ENCODE data around the gene TSFM. TPM values are rescaled to one million over a fixed set of nuclear protein-coding genes. Genes with fewer than 3 reads are reported as not detected.

The TSFM gene
- total RNA-seq, 1 experiment from 2014 or later = 48.7 TPM

- ATAC-seq = no peak
- TF ChIP-seq USF2 (CRISPR knock-in tag; IDR thresholded peaks at IDR 0.05) = no peak
- no peak for TF ChIP-seq PREB (CRISPR knock-in tag; IDR thresholded peaks at IDR 0.05; ENCODE audit: borderline replicate concordance)
- TF ChIP-seq ZNF138 (CRISPR knock-in tag; conservative IDR thresholded peaks at IDR 0.05) = no peak
- no peak for TF ChIP-seq ZNF396 (CRISPR knock-in tag; IDR thresholded peaks at IDR 0.05; ENCODE audit: borderline replicate concordance)
- no peak for TF ChIP-seq FOXP4 (CRISPR knock-in tag; IDR thresholded peaks at IDR 0.05)
- no peak for TF ChIP-seq ESRRA (CRISPR knock-in tag; IDR thresholded peaks at IDR 0.05; ENCODE audit: borderline replicate concordance)
- TF ChIP-seq SMAD4 (CRISPR knock-in tag; IDR thresholded peaks at IDR 0.05) = no peak
- no peak for TF ChIP-seq ZBTB21 (CRISPR knock-in tag; IDR thresholded peaks at IDR 0.05; ENCODE audit: borderline replicate concordance)
- no peak for TF ChIP-seq ERG (CRISPR knock-in tag; IDR thresholded peaks at IDR 0.05)
- TF ChIP-seq ZNF671 (CRISPR knock-in tag; IDR thresholded peaks at IDR 0.05) = no peak
- TF ChIP-seq OVOL2 (CRISPR knock-in tag; IDR thresholded peaks at IDR 0.05; ENCODE audit: borderline replicate concordance) = no peak
- no peak for TF ChIP-seq NFYB (CRISPR knock-in tag; conservative IDR thresholded peaks at IDR 0.05; ENCODE audit: low read depth)
- TF ChIP-seq TEAD1 (CRISPR knock-in tag; IDR thresholded peaks at IDR 0.05) = no peak
- TF ChIP-seq ZNF416 (CRISPR knock-in tag; IDR thresholded peaks at IDR 0.05) = no peak
- no peak for TF ChIP-seq ATF6 (CRISPR knock-in tag; IDR thresholded peaks at IDR 0.05)
- no peak for TF ChIP-seq ZNF317 (CRISPR knock-in tag; IDR thresholded peaks at IDR 0.05; ENCODE audit: borderline replicate concordance, low read depth)
- POLR2A ChIA-PET = no interaction called here
- Mint-ChIP-seq H3K4me1 (peaks cover 6% of the 10 kb centered on the region; the same call in 1 of the 2 replicates), H3K27ac (no peak overlapping the region), H3K9me3 (no peaks in the 10 kb centered on the region), H3K36me3 (no peaks in the 10 kb centered on the region), H3K27me3 (ENCODE audit: low read depth) (peaks cover 16% of the 10 kb centered on the region), H3K4me3 (no peak overlapping the region)
- DNase-seq (ENCODE audit: low spot score) = no peak
- CTCF ChIA-PET = interaction anchor here (1.7 kb wide), 1 partner anchor 27 kb away, joined by 5 read pairs; no protein-coding TSS in a partner anchor
Observed at GRCh38 chr12:57776247-57776587, 6.4 kb upstream of the TSFM start.

- DNase-seq (ENCODE audit: low spot score) (no peak), ATAC-seq (no peak)
- Mint-ChIP-seq H3K27ac (no peak overlapping the region), H3K9me3 (no peaks in the 10 kb centered on the region), H3K27me3 (ENCODE audit: low read depth) (peaks cover 16% of the 10 kb centered on the region), H3K36me3 (no peaks in the 10 kb centered on the region), H3K4me3 (no peak overlapping the region), H3K4me1 (peaks cover 2% of the 10 kb centered on the region; the same call in 1 of the 2 replicates)
- ChIA-PET POLR2A (no interaction called here), CTCF (interaction anchor here (0.7 kb wide), 1 partner anchor 20 kb away, joined by 3 read pairs; no protein-coding TSS in a partner anchor)
- TF ChIP-seq ZNF416 (CRISPR knock-in tag; IDR thresholded peaks at IDR 0.05) = no peak
- no peak for TF ChIP-seq ZMAT4 (CRISPR knock-in tag; IDR thresholded peaks at IDR 0.05)
- no peak for TF ChIP-seq JUN (CRISPR knock-in tag; IDR thresholded peaks at IDR 0.05)
- no peak for TF ChIP-seq ZNF423 (CRISPR knock-in tag; IDR thresholded peaks at IDR 0.05)
- no peak for TF ChIP-seq RELA (CRISPR knock-in tag; IDR thresholded peaks at IDR 0.05; ENCODE audit: borderline replicate concordance)
- TF ChIP-seq NR3C1 (CRISPR knock-in tag; conservative IDR thresholded peaks at IDR 0.05; ENCODE audit: low read depth) = no peak
- no peak for TF ChIP-seq SMAD4 (CRISPR knock-in tag; IDR thresholded peaks at IDR 0.05)
- no peak for TF ChIP-seq NR1H2 (CRISPR knock-in tag; IDR thresholded peaks at IDR 0.05)
- TF ChIP-seq ZBTB43 (CRISPR knock-in tag; IDR thresholded peaks at IDR 0.05) = no peak
- TF ChIP-seq GABPB1 (CRISPR knock-in tag; IDR thresholded peaks at IDR 0.05) = no peak
- no peak for TF ChIP-seq NFATC4 (CRISPR knock-in tag; IDR thresholded peaks at IDR 0.05)
- no peak for TF ChIP-seq USF1 (CRISPR knock-in tag; IDR thresholded peaks at IDR 0.05)
Observed at GRCh38 chr12:57777367-57777766, 5.2 kb upstream of the TSFM start.
